ENCODE data around the gene CDS1.

CDS1 gene

GRCh38 chr4:84699001-84699671 is 116.2 kb downstream of the CDS1 start:
- Mint-ChIP-seq H3K9me3 (no peaks in the 10 kb centered on the region), H3K4me1 (no peaks in the 10 kb centered on the region), H3K4me3 (no peak overlapping the region), H3K36me3 (no peaks in the 10 kb centered on the region), H3K27ac (no peak overlapping the region)
- DNase-seq (ENCODE audit: low spot score in 2 of 2) (no peak), ATAC-seq (no peak)
